HCT116 (cell line): ENCODE measurements around the gene GBX1. TPM values are rescaled to one million over a fixed set of nuclear protein-coding genes. Genes with fewer than 3 reads are reported as not detected.

Source experiments
- ATAC-seq: fragments of 200-7000 bp; cut with Tn5 transposase; 2 replicates; pipeline ENCODE4 v1.9.1; 2020; ENCODE audit warnings: mild to moderate bottlenecking, moderate library complexity
- BruUV-seq: library from RNA; stranded (reverse); fragments of 400-500 nt; replicated peaks from 2 replicates; lab custom pipeline; 2021; lab: Mats Ljungman, UMichigan
- CTCF ChIA-PET: fragments of 300-600 bp; sonication (Branson Sonifier 250); formaldehyde crosslinking; loops from one replicate; lab custom pipeline; 2021; ENCODE audit warnings: antibody characterized with exemption; lab: Charles Lee
- POLR2A ChIA-PET: fragments of 300-600, 350-600 bp; sonication (Branson Sonifier 250); formaldehyde crosslinking; loops from one replicate; lab custom pipeline; 2021; ENCODE audit warnings: antibody characterized with exemption; lab: Charles Lee
- RAD21 ChIA-PET, 2 experiments: fragments of 300-600 bp; sonication (Branson Sonifier 250); formaldehyde crosslinking; loops; one replicate each; lab custom pipeline; 2023; ENCODE audit warnings: low total read pairs in 2 of 2; ENCODE audit not compliant: uncharacterized antibody in 2 of 2, unreplicated experiment in 2 of 2, low non-redundant PET in 1 of 2; lab: Charles Lee
- DNase-seq: peaks from one replicate; pipeline ENCODE4 v3.0.0-alpha.2; 2010; ENCODE audit warnings: low read depth, low spot score
- H2AFZ ChIP-seq: fragments of 200-600 bp; shearing (Covaris generic), sonication (generic); 2 replicates; pipeline ENCODE4 v1.6.1; 2017; ENCODE audit warnings: low read depth, mixed run types, mixed read lengths, antibody characterized with exemption, low read length; ENCODE audit not compliant: poor library complexity, severe bottlenecking
- H3K27ac ChIP-seq: 2 replicates; pipeline ENCODE4 v1.5.1; 2012; ENCODE audit warnings: low read depth, low read length
- H3K27me3 ChIP-seq: fragments of 200-600 bp; sonication (generic); 2 replicates; pipeline ENCODE4 v1.6.1; 2016; ENCODE audit warnings: mixed run types, low read length, mixed read lengths; ENCODE audit not compliant: insufficient read depth
- H3K36me3 ChIP-seq, 2 experiments: fragments of 200-500 bp in 1 of 2; fragments of 200-600 bp in 1 of 2; sonication (Bioruptor generic) in 1 of 2; sonication (generic) in 1 of 2; 2 replicates each; pipeline versions ENCODE4 v1.5.1 to v1.6.1; 2014 to 2016; ENCODE audit warnings: low read length in 2 of 2, inconsistent platforms in 1 of 2, mixed read lengths in 1 of 2, mixed run types in 1 of 2; ENCODE audit not compliant: insufficient read depth in 2 of 2, control insufficient read depth in 1 of 2
- H3K4me1 ChIP-seq, 2 experiments: fragments of 200-600 bp in 1 of 2; sonication (generic) in 1 of 2; 2 replicates each; pipeline versions ENCODE4 v1.5.1 to v1.6.1; 2012 to 2017; ENCODE audit warnings: low read length in 2 of 2, inconsistent platforms in 1 of 2, mild to moderate bottlenecking in 1 of 2, mixed read lengths in 1 of 2, mixed run types in 1 of 2, moderate library complexity in 1 of 2; ENCODE audit not compliant: insufficient read depth in 2 of 2, control insufficient read depth in 1 of 2
- H3K4me2 ChIP-seq: fragments of 200-600 bp; sonication (generic); 2 replicates; pipeline ENCODE4 v1.6.1; 2017; ENCODE audit warnings: mixed run types, low read length, mixed read lengths
- H3K4me3 ChIP-seq, 2 experiments: fragments of 200-600 bp in 1 of 2; sonication (generic) in 1 of 2; replicated peaks in 1 of 2; 2 replicates each; pipeline ENCODE4 v1.5.1; 2011 to 2016; ENCODE audit warnings: low read length in 2 of 2, control low read depth in 1 of 2, low read depth in 1 of 2, mild to moderate bottlenecking in 1 of 2, mixed read lengths in 1 of 2, mixed run types in 1 of 2
- H3K79me2 ChIP-seq: fragments of 200-600 bp; sonication (generic); 2 replicates; pipeline ENCODE4 v1.6.1; 2017; ENCODE audit warnings: mild to moderate bottlenecking, mixed run types, low read length, moderate library complexity, mixed read lengths; ENCODE audit not compliant: insufficient read depth
- H3K9ac ChIP-seq: fragments of 200-600 bp; sonication (generic); 2 replicates; pipeline ENCODE4 v1.6.1; 2016; ENCODE audit warnings: low read length, mixed read lengths
- H3K9me2 ChIP-seq: fragments of 200-600 bp; sonication (generic), shearing (Covaris generic); 2 replicates; pipeline ENCODE4 v1.6.1; 2017; ENCODE audit warnings: mixed run types, mild to moderate bottlenecking, moderate library complexity; ENCODE audit not compliant: insufficient read depth
- H3K9me3 ChIP-seq, 2 experiments: fragments of 200-500 bp in 1 of 2; fragments of 200-600 bp in 1 of 2; sonication (Bioruptor generic) in 1 of 2; sonication (generic) in 1 of 2; 2 replicates each; pipeline ENCODE4 v1.6.1; 2014 to 2017; ENCODE audit warnings: low read length in 2 of 2, mixed read lengths in 2 of 2, inconsistent platforms in 1 of 2, low read depth in 1 of 2, mild to moderate bottlenecking in 1 of 2, mixed run types in 1 of 2, moderate library complexity in 1 of 2; ENCODE audit not compliant: control insufficient read depth in 1 of 2, insufficient read depth in 1 of 2
- H4K20me1 ChIP-seq: fragments of 200-600 bp; sonication (generic), shearing (Covaris generic); 2 replicates; pipeline ENCODE4 v1.6.1; 2017; ENCODE audit warnings: mixed run types, mild to moderate bottlenecking, moderate library complexity; ENCODE audit not compliant: insufficient read depth
- ATF3 ChIP-seq: IDR thresholded peaks from 2 replicates; pipeline ENCODE4 v1.6.1; 2012
- CBX3 ChIP-seq: IDR thresholded peaks from 2 replicates; pipeline ENCODE4 v1.6.1; 2012; ENCODE audit warnings: low read depth
- CTCF ChIP-seq, 3 experiments: fragments of 200-600 bp in 1 of 3; sonication (generic) in 1 of 3; IDR thresholded peaks in 2 of 3; conservative IDR thresholded peaks in 1 of 3; 2 replicates each; pipeline ENCODE4 v1.5.1; 2012 to 2017; ENCODE audit warnings: low read depth in 2 of 3, low read length in 2 of 3, antibody characterized with exemption in 1 of 3, borderline replicate concordance in 1 of 3, control low read depth in 1 of 3, mild to moderate bottlenecking in 1 of 3, mixed read lengths in 1 of 3, mixed run types in 1 of 3, moderate library complexity in 1 of 3; ENCODE audit not compliant: insufficient read depth in 1 of 3
- EGR1 ChIP-seq: IDR thresholded peaks from 2 replicates; pipeline ENCODE4 v1.6.1; 2012; ENCODE audit warnings: low read depth
- ELF1 ChIP-seq: IDR thresholded peaks from 2 replicates; pipeline ENCODE4 v1.6.1; 2012; ENCODE audit warnings: low read depth, borderline replicate concordance
- EZH2 ChIP-seq: fragments of 200-600 bp; sonication (generic); IDR thresholded peaks from 2 replicates; pipeline ENCODE4 v1.6.1; 2017; ENCODE audit warnings: antibody characterized with exemption, mixed run types
- FOSL1 ChIP-seq: IDR thresholded peaks from 2 replicates; pipeline ENCODE4 v1.6.1; 2012; ENCODE audit warnings: low read depth
- MAX ChIP-seq: IDR thresholded peaks from 2 replicates; pipeline ENCODE4 v1.6.1; 2012
- POLR2A ChIP-seq: IDR thresholded peaks from 2 replicates; pipeline ENCODE4 v1.7.0; 2011; ENCODE audit warnings: borderline replicate concordance; ENCODE audit not compliant: insufficient read depth, insufficient read length; ENCODE audit errors: extremely low read depth
- SIN3A ChIP-seq: IDR thresholded peaks from 2 replicates; pipeline ENCODE4 v1.6.1; 2012; ENCODE audit warnings: low read depth
- SRF ChIP-seq: IDR thresholded peaks from 2 replicates; pipeline ENCODE4 v1.6.1; 2012; ENCODE audit warnings: low read depth
- TCF7L2 ChIP-seq: IDR thresholded peaks from 2 replicates; pipeline ENCODE4 v1.7.0; 2011; ENCODE audit warnings: borderline replicate concordance, inconsistent platforms; ENCODE audit not compliant: insufficient read depth, insufficient read length; ENCODE audit errors: extremely low read depth
- YY1 ChIP-seq: IDR thresholded peaks from 2 replicates; pipeline ENCODE4 v1.6.1; 2011; ENCODE audit warnings: low read length, low read depth, moderate library complexity, mild to moderate bottlenecking; ENCODE audit not compliant: insufficient replicate concordance; ENCODE audit errors: extremely low read depth
- ZFX ChIP-seq: fragments of 450-650 bp; IDR thresholded peaks from 2 replicates; pipeline ENCODE4 v1.6.1; 2017
- intact Hi-C: fragments of 100-400 bp; cut with micrococcal nuclease; formaldehyde crosslinking; loops from 2 replicates; pipeline ENCODE4 v1.10.0; 2022
- total RNA-seq: library from RNA; stranded (reverse); gene quantifications from one replicate; pipeline ENCODE4 v1.2.1, GENCODE V29; 2021; ENCODE audit not compliant: unreplicated experiment
- TF ChIP-seq, protein P1 (sequence below): IDR thresholded peaks from 2 replicates; pipeline ENCODE4 v1.6.1; 2011; ENCODE audit warnings: mild to moderate bottlenecking, low read length, moderate library complexity; ENCODE audit not compliant: insufficient replicate concordance; ENCODE audit errors: extremely low read depth

The GBX1 gene
- total RNA-seq, 1 experiment from 2014 or later, result 0.86 TPM

DNA sequence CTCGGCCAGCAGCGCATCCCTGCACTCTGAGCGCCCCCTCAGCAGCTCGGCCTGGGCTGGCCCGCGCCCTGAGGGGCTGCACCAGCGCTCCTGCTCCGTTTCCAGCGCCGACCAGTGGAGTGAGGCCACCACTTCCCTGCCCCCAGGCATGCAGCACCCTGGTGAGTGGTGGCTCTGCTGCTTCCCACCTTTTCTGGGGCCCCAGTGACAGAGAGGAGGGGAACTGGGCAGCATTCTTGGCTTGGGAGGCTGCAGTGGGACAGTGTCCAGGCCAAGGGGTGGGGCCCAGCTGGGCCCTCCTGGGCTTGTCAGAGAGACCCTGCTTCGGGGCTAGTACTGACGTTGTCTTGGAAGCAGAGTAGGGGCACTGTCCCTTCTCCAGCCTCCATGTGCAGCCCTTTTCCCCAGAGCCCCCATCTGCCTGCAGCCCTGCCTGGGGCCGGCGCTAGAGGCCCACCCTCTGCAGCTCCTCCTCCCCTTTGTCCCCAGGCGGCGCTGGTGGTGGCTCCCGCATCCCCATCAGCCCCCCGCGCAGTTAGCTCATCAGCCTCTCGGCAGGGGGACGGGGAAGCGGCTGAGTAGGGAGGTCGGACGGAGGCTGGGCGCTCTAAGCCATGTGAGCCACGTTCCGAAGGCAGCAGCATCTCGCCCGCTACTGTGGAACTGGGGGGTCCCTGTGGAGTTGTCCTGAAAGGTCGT, 29.2 kb downstream of the GBX1 start:
- DNase-seq, result no peak
- Histone ChIP-seq H3K9me3 (no peaks in the 10 kb centered on the region), H3K4me1 (no peaks in the 10 kb centered on the region), H3K27ac (no peak overlapping the region), H3K9ac (no peak overlapping the region), H3K4me2 (no peak overlapping the region), H3K36me3 (peaks cover 9 to 20% of the 10 kb centered on the region in 2 experiments; a peak in 3 of 4 replicates), H3K9me2 (no peaks in the 10 kb centered on the region), H4K20me1 (no peaks in the 10 kb centered on the region), H2AFZ (no peak overlapping the region), H3K79me2 (no peaks in the 10 kb centered on the region), H3K27me3 (no peaks in the 10 kb centered on the region), H3K4me3 (no peak overlapping the region)
- CTCF ChIA-PET, result no interaction called here
- RAD21 ChIA-PET, result no interaction called here
- POLR2A ChIA-PET, result no interaction called here
- ATAC-seq, result no peak
- BruUV-seq, result no TSS peak
- TF ChIP-seq MAX, result no peak
- no peak for TF ChIP-seq SIN3A
- TF ChIP-seq YY1, result no peak
- TF ChIP-seq TCF7L2, result no peak
- TF ChIP-seq EZH2, result no peak
- no peak for TF ChIP-seq SRF
- intact Hi-C loops, result no loop called here

- DNase-seq, result no peak
- POLR2A ChIA-PET, result no interaction called here
Observed at GRCh38 chr7:151137791-151138152, 29.7 kb downstream of the GBX1 start.

More at GRCh38 chr7:151137791-151138152, 29.7 kb downstream of the GBX1 start:
- no peaks in the 10 kb centered on the region for H3K27me3 ChIP-seq
- no peak overlapping the region for H2AFZ ChIP-seq
- no peaks in the 10 kb centered on the region for H3K4me1 ChIP-seq
- H3K4me2 ChIP-seq, result no peak overlapping the region
- no peak overlapping the region for H3K9ac ChIP-seq
- H3K79me2 ChIP-seq, result no peaks in the 10 kb centered on the region
- no TSS peak for BruUV-seq
- ChIA-PET CTCF (interaction anchor here (1.1 kb wide), 1 partner anchor 14 kb away, joined by 5 read pairs; no protein-coding TSS in a partner anchor), RAD21 (no interaction called here)
- TF ChIP-seq SRF (no peak), ZFX (no peak), MAX (no peak), EGR1 (no peak), ELF1 (no peak), ATF3 (no peak), SIN3A (no peak), EZH2 (no peak), FOSL1 (no peak), CTCF (IDR thresholded peaks at IDR 0.05 in 2 of 3, conservative IDR thresholded peaks at IDR 0.05 in 1 of 3; ENCODE audit: borderline replicate concordance in 1 of 3, insufficient read depth in 1 of 3, low read depth in 2 of 3, low read length in 2 of 3) (no peak), CBX3 (no peak), POLR2A (no peak)
- TF ChIP-seq, protein P1, sequence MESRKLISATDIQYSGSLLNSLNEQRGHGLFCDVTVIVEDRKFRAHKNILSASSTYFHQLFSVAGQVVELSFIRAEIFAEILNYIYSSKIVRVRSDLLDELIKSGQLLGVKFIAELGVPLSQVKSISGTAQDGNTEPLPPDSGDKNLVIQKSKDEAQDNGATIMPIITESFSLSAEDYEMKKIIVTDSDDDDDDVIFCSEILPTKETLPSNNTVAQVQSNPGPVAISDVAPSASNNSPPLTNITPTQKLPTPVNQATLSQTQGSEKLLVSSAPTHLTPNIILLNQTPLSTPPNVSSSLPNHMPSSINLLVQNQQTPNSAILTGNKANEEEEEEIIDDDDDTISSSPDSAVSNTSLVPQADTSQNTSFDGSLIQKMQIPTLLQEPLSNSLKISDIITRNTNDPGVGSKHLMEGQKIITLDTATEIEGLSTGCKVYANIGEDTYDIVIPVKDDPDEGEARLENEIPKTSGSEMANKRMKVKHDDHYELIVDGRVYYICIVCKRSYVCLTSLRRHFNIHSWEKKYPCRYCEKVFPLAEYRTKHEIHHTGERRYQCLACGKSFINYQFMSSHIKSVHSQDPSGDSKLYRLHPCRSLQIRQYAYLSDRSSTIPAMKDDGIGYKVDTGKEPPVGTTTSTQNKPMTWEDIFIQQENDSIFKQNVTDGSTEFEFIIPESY, result no peak
- no peak for ATAC-seq
- peaks cover 9 to 16% of the 10 kb centered on the region in 2 experiments; a peak in 3 of 4 replicates for H3K36me3 ChIP-seq
- no peak overlapping the region for H3K4me3 ChIP-seq
- no peaks in the 10 kb centered on the region for H3K9me3 ChIP-seq
- no peaks in the 10 kb centered on the region for H4K20me1 ChIP-seq
- intact Hi-C loops, result no loop called here
- H3K9me2 ChIP-seq, result no peaks in the 10 kb centered on the region
- no peak overlapping the region for H3K27ac ChIP-seq
